ENCODE measurements around the gene PHACTR1.

- TF ChIP-seq CTCF (IDR thresholded peaks at IDR 0.05) = no peak
- TF ChIP-seq POLR2A (IDR thresholded peaks at IDR 0.05) = no peak
Measured at GRCh38 chr6:13116155-13116554, 399.6 kb downstream of the PHACTR1 start.

Measured in testis (tissue), 2 donors.